Liver (tissue), 9 donors: Measurements from ENCODE around the gene KCNQ1. TPM values are rescaled to one million over a fixed set of nuclear protein-coding genes. Genes with fewer than 3 reads are reported as not detected.

Source experiments
- DNase-seq: peaks from one replicate; pipeline ENCODE4 v3.0.0-alpha.2; 2017; ENCODE audit warnings: low spot score
- H3K27ac ChIP-seq, 2 donors: one replicate each; pipeline ENCODE4 v1.7.0; 2013; ENCODE audit warnings: inconsistent platforms in 2 of 2, low read length in 2 of 2, control low read depth in 1 of 2, low read depth in 1 of 2, mild to moderate bottlenecking in 1 of 2
- H3K27me3 ChIP-seq, 4 donors: one replicate each; pipeline versions ENCODE4 v1.6.1 to v1.7.0; 2013; ENCODE audit warnings: low read length in 3 of 4, inconsistent platforms in 1 of 4, mild to moderate bottlenecking in 1 of 4, moderate library complexity in 1 of 4; ENCODE audit not compliant: control insufficient read depth in 4 of 4, insufficient read depth in 4 of 4
- H3K36me3 ChIP-seq, 4 donors: one replicate each; pipeline versions ENCODE4 v1.6.1 to v1.7.0; 2013; ENCODE audit warnings: low read length in 3 of 4, mild to moderate bottlenecking in 3 of 4, low read depth in 1 of 4, moderate library complexity in 1 of 4; ENCODE audit not compliant: control insufficient read depth in 4 of 4, insufficient read depth in 3 of 4
- H3K4me1 ChIP-seq, 4 donors: one replicate each; pipeline versions ENCODE4 v1.6.1 to v1.7.0; 2013; ENCODE audit warnings: low read length in 3 of 4, mild to moderate bottlenecking in 3 of 4, moderate library complexity in 1 of 4; ENCODE audit not compliant: control insufficient read depth in 4 of 4, insufficient read depth in 4 of 4
- H3K4me3 ChIP-seq, 3 donors: one replicate each; pipeline versions ENCODE4 v1.6.1 to v1.7.0; 2013; ENCODE audit warnings: low read length in 3 of 3, control low read depth in 1 of 3, low read depth in 1 of 3, mild to moderate bottlenecking in 1 of 3
- H3K9ac ChIP-seq, 2 donors: one replicate each; pipeline ENCODE4 v1.7.0; 2013; ENCODE audit warnings: low read length in 2 of 2, mild to moderate bottlenecking in 2 of 2, moderate library complexity in 2 of 2, control low read depth in 1 of 2, low read depth in 1 of 2
- H3K9me3 ChIP-seq, 4 donors: one replicate each; pipeline versions ENCODE4 v1.6.1 to v1.7.0; 2013; ENCODE audit warnings: low read length in 3 of 4; ENCODE audit not compliant: control insufficient read depth in 4 of 4
- EGR1 ChIP-seq, 2 donors: IDR thresholded peaks; 2 replicates each; pipeline ENCODE4 v1.6.1; 2016 to 2018; ENCODE audit warnings: antibody characterized with exemption in 2 of 2, low read depth in 2 of 2
- FOXA2 ChIP-seq: IDR thresholded peaks from 2 replicates; pipeline ENCODE4 v1.6.1; 2016; ENCODE audit warnings: antibody characterized with exemption
- HNF4G ChIP-seq: IDR thresholded peaks from 2 replicates; pipeline ENCODE4 v1.6.1; 2016; ENCODE audit warnings: antibody characterized with exemption
- NR2F2 ChIP-seq: IDR thresholded peaks from 2 replicates; pipeline ENCODE4 v1.6.1; 2016; ENCODE audit warnings: antibody characterized with exemption
- RAD21 ChIP-seq, 2 donors: IDR thresholded peaks; 2 replicates each; pipeline ENCODE4 v1.6.1; 2016; ENCODE audit warnings: antibody characterized with exemption in 2 of 2, mild to moderate bottlenecking in 2 of 2
- RXRA ChIP-seq, 2 donors: IDR thresholded peaks; 2 replicates each; pipeline ENCODE4 v1.6.1; 2017 to 2018; ENCODE audit warnings: antibody characterized with exemption in 2 of 2, mild to moderate bottlenecking in 1 of 2
- SP1 ChIP-seq: IDR thresholded peaks from 2 replicates; pipeline ENCODE4 v1.6.1; 2018; ENCODE audit warnings: antibody characterized with exemption, mild to moderate bottlenecking
- TAF1 ChIP-seq: conservative IDR thresholded peaks from 2 replicates; pipeline ENCODE4 v1.6.1; 2016; ENCODE audit warnings: antibody characterized with exemption, mild to moderate bottlenecking
- whole genome bisulfite sequencing: extraction: QIAGEN DNeasy Blood & Tissue Kit; methylation state at CpG from one replicate; pipeline ENCODE4 v1.1.7; 2013; 5-methylcytosine and 5-hydroxymethylcytosine counted together
- polyA plus RNA-seq, 2 donors: library from polyadenylated mRNA; stranded (reverse) in 1 of 2; unstranded in 1 of 2; fragments of 200-250 nt in 1 of 2; fragments of >200 nt in 1 of 2; fragmentation: Nextera tagmentation in 1 of 2; extraction: Ambion mirVana in 1 of 2; gene quantifications; one replicate each; pipeline versions ENCODE4 v1.2.1 to v1.2.3, GENCODE V29; 2013 to 2015
- total RNA-seq, 2 donors: library from RNA; depleted of rRNA; stranded (reverse); fragments of >200 nt; gene quantifications; one replicate each; pipeline ENCODE4 v1.2.3, GENCODE V29; 2014
- TF ChIP-seq, protein P1 (sequence below): IDR thresholded peaks from 2 replicates; pipeline ENCODE4 v1.6.1; 2016; ENCODE audit warnings: antibody characterized with exemption
- TF ChIP-seq, protein P2 (sequence below): fragments of 150-350 bp; IDR thresholded peaks from 2 replicates; pipeline ENCODE4 v1.5.1; 2017; ENCODE audit warnings: improper control_type of control experiment, low read depth, low read length; ENCODE audit not compliant: missing input control
- TF ChIP-seq, protein P3 (sequence below): IDR thresholded peaks from 2 replicates; pipeline ENCODE4 v1.6.1; 2016; ENCODE audit warnings: antibody characterized with exemption
- donor health status: healthy.
- donor health status: healthy.
- donor health status: healthy.
- donor health status: healthy.
- donor health status: healthy.

The KCNQ1 gene
- total and polyA plus RNA-seq, 4 donors = 0.31 to 2.2 (median 1.5) TPM

DNA sequence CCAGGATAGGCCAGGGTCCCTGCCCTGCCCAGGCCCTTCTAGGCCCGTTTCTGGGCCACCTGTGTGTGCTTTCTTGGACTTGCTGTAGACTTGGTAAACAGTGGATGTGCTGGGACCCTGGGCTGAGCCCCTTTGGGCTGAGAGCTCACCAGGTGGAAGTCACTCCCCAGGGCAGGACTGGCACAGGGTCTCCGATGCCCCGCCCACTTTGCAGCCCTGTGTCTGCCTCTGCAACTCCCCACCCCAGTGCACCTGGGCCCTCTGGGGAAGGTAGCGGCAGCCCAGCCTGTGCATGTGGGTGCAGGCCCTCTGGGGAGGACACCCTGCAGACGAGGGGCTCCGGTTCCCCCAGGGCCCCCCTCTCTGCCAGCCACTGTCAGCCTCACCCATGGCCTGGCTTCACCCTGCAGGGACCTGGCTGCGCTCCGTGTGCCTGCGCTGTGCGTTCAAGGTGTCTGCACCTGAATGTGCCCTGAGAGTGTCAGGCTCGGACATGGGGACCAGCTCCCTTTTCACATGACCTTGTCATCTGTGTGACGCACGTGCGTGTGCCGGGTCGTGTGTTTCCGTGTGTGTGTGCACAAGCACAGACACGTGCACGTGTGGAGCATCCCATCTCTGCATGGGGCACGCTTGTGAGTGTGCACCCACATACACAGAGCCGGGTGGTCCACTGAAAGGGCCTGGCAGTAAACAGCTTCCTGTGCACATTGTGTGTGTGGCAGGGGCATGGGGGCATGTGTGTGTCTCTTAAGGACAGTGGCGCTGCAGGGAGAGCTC, 136.5 kb downstream of the KCNQ1 start (continued):
- TF ChIP-seq, protein P1, sequence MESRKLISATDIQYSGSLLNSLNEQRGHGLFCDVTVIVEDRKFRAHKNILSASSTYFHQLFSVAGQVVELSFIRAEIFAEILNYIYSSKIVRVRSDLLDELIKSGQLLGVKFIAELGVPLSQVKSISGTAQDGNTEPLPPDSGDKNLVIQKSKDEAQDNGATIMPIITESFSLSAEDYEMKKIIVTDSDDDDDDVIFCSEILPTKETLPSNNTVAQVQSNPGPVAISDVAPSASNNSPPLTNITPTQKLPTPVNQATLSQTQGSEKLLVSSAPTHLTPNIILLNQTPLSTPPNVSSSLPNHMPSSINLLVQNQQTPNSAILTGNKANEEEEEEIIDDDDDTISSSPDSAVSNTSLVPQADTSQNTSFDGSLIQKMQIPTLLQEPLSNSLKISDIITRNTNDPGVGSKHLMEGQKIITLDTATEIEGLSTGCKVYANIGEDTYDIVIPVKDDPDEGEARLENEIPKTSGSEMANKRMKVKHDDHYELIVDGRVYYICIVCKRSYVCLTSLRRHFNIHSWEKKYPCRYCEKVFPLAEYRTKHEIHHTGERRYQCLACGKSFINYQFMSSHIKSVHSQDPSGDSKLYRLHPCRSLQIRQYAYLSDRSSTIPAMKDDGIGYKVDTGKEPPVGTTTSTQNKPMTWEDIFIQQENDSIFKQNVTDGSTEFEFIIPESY = no peak

DNA sequence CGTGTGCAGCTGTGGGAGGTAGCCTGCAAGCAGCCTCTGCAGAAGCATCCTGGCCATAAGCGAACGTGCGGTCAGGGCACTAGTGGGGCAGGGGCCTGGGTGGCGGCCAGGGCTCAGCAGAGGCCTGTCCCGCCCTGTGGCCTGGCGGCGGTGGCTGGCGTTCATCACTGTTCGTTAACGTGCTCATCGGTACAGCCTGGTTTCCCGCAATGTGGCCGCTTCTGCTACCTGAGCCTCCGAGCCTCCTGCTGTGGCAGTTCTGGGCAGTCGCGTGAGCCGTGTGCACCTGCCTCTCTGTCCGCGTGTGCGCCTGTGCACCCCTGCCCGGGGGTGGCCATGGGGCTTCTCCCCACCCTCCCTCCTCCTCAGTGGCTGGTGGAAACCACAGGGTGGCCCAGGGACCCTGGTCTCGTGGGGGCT, 137.1 kb downstream of the KCNQ1 start:
- no peak overlapping the region for H3K9ac ChIP-seq
- no peak for DNase-seq
- H3K36me3 ChIP-seq = no peaks in the 10 kb centered on the region
- H3K9me3 ChIP-seq = no peaks in the 10 kb centered on the region
- H3K27ac ChIP-seq = no peak overlapping the region
- no peaks in the 10 kb centered on the region for H3K27me3 ChIP-seq
- no peaks in the 10 kb centered on the region for H3K4me1 ChIP-seq
- TF ChIP-seq, protein P2, sequence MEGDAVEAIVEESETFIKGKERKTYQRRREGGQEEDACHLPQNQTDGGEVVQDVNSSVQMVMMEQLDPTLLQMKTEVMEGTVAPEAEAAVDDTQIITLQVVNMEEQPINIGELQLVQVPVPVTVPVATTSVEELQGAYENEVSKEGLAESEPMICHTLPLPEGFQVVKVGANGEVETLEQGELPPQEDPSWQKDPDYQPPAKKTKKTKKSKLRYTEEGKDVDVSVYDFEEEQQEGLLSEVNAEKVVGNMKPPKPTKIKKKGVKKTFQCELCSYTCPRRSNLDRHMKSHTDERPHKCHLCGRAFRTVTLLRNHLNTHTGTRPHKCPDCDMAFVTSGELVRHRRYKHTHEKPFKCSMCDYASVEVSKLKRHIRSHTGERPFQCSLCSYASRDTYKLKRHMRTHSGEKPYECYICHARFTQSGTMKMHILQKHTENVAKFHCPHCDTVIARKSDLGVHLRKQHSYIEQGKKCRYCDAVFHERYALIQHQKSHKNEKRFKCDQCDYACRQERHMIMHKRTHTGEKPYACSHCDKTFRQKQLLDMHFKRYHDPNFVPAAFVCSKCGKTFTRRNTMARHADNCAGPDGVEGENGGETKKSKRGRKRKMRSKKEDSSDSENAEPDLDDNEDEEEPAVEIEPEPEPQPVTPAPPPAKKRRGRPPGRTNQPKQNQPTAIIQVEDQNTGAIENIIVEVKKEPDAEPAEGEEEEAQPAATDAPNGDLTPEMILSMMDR = no peak
- TF ChIP-seq, protein P3, sequence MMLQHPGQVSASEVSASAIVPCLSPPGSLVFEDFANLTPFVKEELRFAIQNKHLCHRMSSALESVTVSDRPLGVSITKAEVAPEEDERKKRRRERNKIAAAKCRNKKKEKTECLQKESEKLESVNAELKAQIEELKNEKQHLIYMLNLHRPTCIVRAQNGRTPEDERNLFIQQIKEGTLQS = no peak
- no peak for TF ChIP-seq HNF4G
- TF ChIP-seq RXRA (IDR thresholded peaks at IDR 0.05) = no peak
- no peak for TF ChIP-seq TAF1
- no peak for TF ChIP-seq RAD21 (IDR thresholded peaks at IDR 0.05)
- no peak for TF ChIP-seq NR2F2
- TF ChIP-seq, protein P1 = no peak
- no peak for TF ChIP-seq FOXA2
- TF ChIP-seq EGR1 (IDR thresholded peaks at IDR 0.05; ENCODE audit: low read depth in 2 of 2) = no peak
- WGBS = 95% methylated on average over 23 of the region's 23 CpGs
- no peak overlapping the region for H3K4me3 ChIP-seq

DNA sequence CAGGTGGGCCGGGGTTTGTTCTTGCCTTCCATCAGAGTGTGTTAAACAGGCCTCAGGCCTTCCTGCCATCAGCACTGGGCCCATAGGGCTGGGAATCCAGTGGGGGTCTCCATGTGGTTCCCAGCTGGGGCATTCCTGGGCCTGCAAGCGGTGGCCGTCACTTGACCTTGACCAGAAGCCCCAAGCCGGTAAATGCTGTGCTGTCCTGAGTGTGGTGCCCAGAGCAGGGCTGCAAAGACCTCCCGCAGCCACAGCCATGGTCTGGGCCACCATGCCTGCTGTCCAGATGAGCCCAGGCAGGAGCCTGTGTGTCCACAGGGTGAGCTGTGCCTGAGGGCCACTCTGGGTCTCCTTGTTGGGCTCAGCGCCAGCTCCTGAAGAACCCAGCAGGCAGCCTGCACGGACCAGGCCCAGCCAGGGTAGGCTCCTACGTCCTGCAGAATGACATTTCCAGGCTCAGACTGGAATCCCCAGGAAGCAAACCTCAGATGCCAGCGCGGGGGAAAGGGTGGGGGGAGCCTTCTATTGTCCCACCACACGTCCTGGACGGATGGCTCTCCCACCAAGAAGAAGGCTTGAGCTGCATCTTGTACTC, 137.6 kb downstream of the KCNQ1 start:
- no peak overlapping the region for H3K9ac ChIP-seq
- no peaks in the 10 kb centered on the region for H3K9me3 ChIP-seq
- whole genome bisulfite sequencing = 88% methylated on average over 12 of the region's 12 CpGs
- no peaks in the 10 kb centered on the region for H3K27me3 ChIP-seq
- no peaks in the 10 kb centered on the region for H3K36me3 ChIP-seq
- TF ChIP-seq SP1 (no peak), HNF4G (no peak)
- no peak overlapping the region for H3K27ac ChIP-seq
- no peak overlapping the region for H3K4me3 ChIP-seq
- DNase-seq = no peak
- no peaks in the 10 kb centered on the region for H3K4me1 ChIP-seq
